Measurements from ENCODE around the gene OR52K2.

DNA sequence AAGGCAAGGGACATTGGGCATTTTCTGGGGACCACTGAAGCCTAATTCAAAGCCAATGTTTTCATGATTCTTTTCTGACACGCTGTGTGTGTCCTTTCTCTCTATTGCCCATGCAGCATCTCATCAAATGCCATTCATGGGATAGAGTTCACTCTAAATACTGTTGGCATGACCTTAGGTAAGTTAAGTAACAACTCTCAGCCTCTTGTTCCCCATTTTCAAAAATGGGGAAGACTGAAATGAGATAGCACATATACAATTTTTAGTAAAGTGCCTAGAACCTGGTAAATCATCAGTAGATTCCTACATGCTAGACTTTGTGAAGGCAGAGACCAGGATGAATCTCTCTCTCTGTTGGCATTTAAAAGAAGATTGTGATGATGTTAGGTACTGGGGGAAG lies 12.7 kb upstream of the OR52K2 start:
- TF ChIP-seq, protein P1, sequence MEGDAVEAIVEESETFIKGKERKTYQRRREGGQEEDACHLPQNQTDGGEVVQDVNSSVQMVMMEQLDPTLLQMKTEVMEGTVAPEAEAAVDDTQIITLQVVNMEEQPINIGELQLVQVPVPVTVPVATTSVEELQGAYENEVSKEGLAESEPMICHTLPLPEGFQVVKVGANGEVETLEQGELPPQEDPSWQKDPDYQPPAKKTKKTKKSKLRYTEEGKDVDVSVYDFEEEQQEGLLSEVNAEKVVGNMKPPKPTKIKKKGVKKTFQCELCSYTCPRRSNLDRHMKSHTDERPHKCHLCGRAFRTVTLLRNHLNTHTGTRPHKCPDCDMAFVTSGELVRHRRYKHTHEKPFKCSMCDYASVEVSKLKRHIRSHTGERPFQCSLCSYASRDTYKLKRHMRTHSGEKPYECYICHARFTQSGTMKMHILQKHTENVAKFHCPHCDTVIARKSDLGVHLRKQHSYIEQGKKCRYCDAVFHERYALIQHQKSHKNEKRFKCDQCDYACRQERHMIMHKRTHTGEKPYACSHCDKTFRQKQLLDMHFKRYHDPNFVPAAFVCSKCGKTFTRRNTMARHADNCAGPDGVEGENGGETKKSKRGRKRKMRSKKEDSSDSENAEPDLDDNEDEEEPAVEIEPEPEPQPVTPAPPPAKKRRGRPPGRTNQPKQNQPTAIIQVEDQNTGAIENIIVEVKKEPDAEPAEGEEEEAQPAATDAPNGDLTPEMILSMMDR (IDR thresholded peaks at IDR 0.05; ENCODE audit: poor library complexity, severe bottlenecking): no peak
- no peak for TF ChIP-seq EZH2 (IDR thresholded peaks at IDR 0.05; ENCODE audit: borderline replicate concordance, insufficient read depth, low read length, poor library complexity, severe bottlenecking)
- no peak for TF ChIP-seq EP300 (conservative IDR thresholded peaks at IDR 0.05; ENCODE audit: poor library complexity, severe bottlenecking)
